CD4-positive, CD25-positive, alpha-beta regulatory T cell (primary cell): ENCODE data around the gene IFITM1. TPM values are rescaled to one million over a fixed set of nuclear protein-coding genes. Genes with fewer than 3 reads are reported as not detected.
"Not testable (repeated sequence)": the region's sequence is repeated elsewhere in the genome, so short reads cannot be mapped to it uniquely, and the experiment has no call there.

ENCODE experiments used
- ATAC-seq, 2 donors: fragments of 150-1000 bp; cut with Tn5 transposase; one replicate each; pipeline ENCODE4 v1.10.0; 2021; ENCODE audit warnings: low read depth in 2 of 2, moderate number of reproducible peaks in 2 of 2, moderate library complexity in 1 of 2
- DNase-seq, 3 donors: peaks; one replicate each; pipeline versions ENCODE4 v3.0.0 to v3.0.0-alpha.2; 2012 to 2022; ENCODE audit warnings: mixed read lengths in 1 of 3
- H3K27ac ChIP-seq: one replicate; pipeline ENCODE4 v1.7.0; 2013; ENCODE audit warnings: mild to moderate bottlenecking, low read length; ENCODE audit not compliant: insufficient read depth, poor library complexity, severe bottlenecking
- H3K27me3 ChIP-seq: one replicate; pipeline ENCODE4 v1.7.0; 2013; ENCODE audit warnings: low read length; ENCODE audit not compliant: control insufficient read depth, insufficient read depth
- H3K36me3 ChIP-seq: one replicate; pipeline ENCODE4 v1.7.0; 2013; ENCODE audit warnings: mild to moderate bottlenecking, low read length, moderate library complexity; ENCODE audit not compliant: control insufficient read depth, insufficient read depth
- H3K4me1 ChIP-seq: 2 replicates; pipeline ENCODE4 v1.7.0; 2013; ENCODE audit warnings: mild to moderate bottlenecking, low read length; ENCODE audit not compliant: insufficient read depth, control insufficient read depth, poor library complexity, severe bottlenecking
- H3K4me3 ChIP-seq: one replicate; pipeline ENCODE4 v1.7.0; 2013; ENCODE audit warnings: low read depth, mild to moderate bottlenecking, low read length, moderate library complexity
- H3K9me3 ChIP-seq, 2 experiments: 1 replicate in 1 of 2; 2 replicates in 1 of 2; pipeline ENCODE4 v1.7.0; 2013; ENCODE audit warnings: low read length in 2 of 2, mild to moderate bottlenecking in 1 of 2, moderate library complexity in 1 of 2; ENCODE audit not compliant: control insufficient read depth in 2 of 2
- H3K27ac Mint-ChIP-seq, 3 donors: one replicate each; pipeline ENCODE4 v1.8.0; 2020 to 2022; ENCODE audit warnings: mild to moderate bottlenecking in 3 of 3, mixed read lengths in 3 of 3, moderate library complexity in 2 of 3
- H3K27me3 Mint-ChIP-seq: one replicate; pipeline ENCODE4 v1.8.0; 2022; ENCODE audit warnings: mild to moderate bottlenecking, mixed read lengths
- H3K36me3 Mint-ChIP-seq: one replicate; pipeline ENCODE4 v1.8.0; 2020; ENCODE audit warnings: mixed read lengths
- H3K4me1 Mint-ChIP-seq, 4 donors: one replicate each; pipeline ENCODE4 v1.8.0; 2020 to 2022; ENCODE audit warnings: mixed read lengths in 4 of 4, mild to moderate bottlenecking in 1 of 4
- H3K4me3 Mint-ChIP-seq, 4 donors: one replicate each; pipeline ENCODE4 v1.8.0; 2020 to 2022; ENCODE audit warnings: mild to moderate bottlenecking in 4 of 4, mixed read lengths in 4 of 4, moderate library complexity in 3 of 4
- H3K9me3 Mint-ChIP-seq, 7 donors: one replicate each; pipeline ENCODE4 v1.8.0; 2020 to 2022; ENCODE audit warnings: mixed read lengths in 7 of 7, mild to moderate bottlenecking in 3 of 7, moderate library complexity in 2 of 7
- polyA plus RNA-seq, 4 donors: library from polyadenylated mRNA; unstranded; fragments of 300-500 nt; fragmentation: Illumina TruSeq; gene quantifications; one replicate each; pipeline ENCODE4 v1.2.3, GENCODE V29; 2021
- total RNA-seq: library from RNA; stranded (reverse); gene quantifications from one replicate; pipeline ENCODE4 v1.2.3, GENCODE V29; 2022

The IFITM1 gene
- total and polyA plus RNA-seq, 5 donors from 2014 or later = 320 to 1,544 (median 1,395) TPM

DNA sequence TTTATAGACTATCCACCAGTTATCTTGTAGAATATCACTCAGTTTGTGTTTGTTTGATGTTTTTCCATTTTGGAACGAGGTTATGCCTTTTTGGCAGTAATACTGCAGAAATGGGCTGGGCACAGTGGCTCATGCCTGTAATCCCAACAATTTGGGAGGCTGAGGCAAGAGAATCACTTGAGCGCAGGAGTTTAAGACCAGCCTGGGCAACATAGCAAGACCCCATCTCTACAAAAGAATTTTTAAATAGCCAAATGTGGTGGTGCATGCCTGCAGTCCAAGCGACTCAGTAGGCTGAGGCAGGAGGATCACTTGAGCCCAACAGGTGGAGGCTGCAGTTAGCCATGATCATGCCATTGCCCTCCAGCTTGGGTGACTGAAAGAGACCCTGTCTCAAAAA lies 32.7 kb downstream of the IFITM1 start:
- H3K9me3 Mint-ChIP-seq = no peaks in the 10 kb centered on the region
- no peaks in the 10 kb centered on the region for H3K36me3 ChIP-seq
- peaks cover 0 to 20% (median 5%) of the 10 kb centered on the region in 4 donors for H3K4me1 Mint-ChIP-seq
- no peak overlapping the region for H3K4me3 Mint-ChIP-seq
- H3K36me3 Mint-ChIP-seq = no peaks in the 10 kb centered on the region
- no peak for DNase-seq
- peaks cover 10% of the 10 kb centered on the region for H3K27me3 Mint-ChIP-seq
- ATAC-seq = no peak
- H3K4me3 ChIP-seq = no peak overlapping the region
- no peaks in the 10 kb centered on the region for H3K27me3 ChIP-seq
- no peaks in the 10 kb centered on the region for H3K4me1 ChIP-seq
- no peak overlapping the region for H3K27ac ChIP-seq
- no peak overlapping the region for H3K27ac Mint-ChIP-seq
- H3K9me3 ChIP-seq = no peaks in the 10 kb centered on the region

GRCh38 chr11:349270-349954 lies 35.6 kb downstream of the IFITM1 start:
- not testable (repeated sequence) for H3K27me3 Mint-ChIP-seq, H3K4me1 ChIP-seq, H3K36me3 ChIP-seq, H3K27me3 ChIP-seq, H3K9me3 Mint-ChIP-seq, H3K27ac Mint-ChIP-seq, DNase-seq, H3K4me3 Mint-ChIP-seq, H3K4me3 ChIP-seq, ATAC-seq, H3K36me3 Mint-ChIP-seq, H3K27ac ChIP-seq, H3K9me3 ChIP-seq
- H3K4me1 Mint-ChIP-seq = peaks cover 0 to 38% (median 14%) of the 10 kb centered on the region in 4 donors

- DNase-seq, H3K4me1 ChIP-seq, H3K36me3 Mint-ChIP-seq, H3K27me3 Mint-ChIP-seq, H3K9me3 Mint-ChIP-seq, H3K36me3 ChIP-seq, ATAC-seq, H3K4me3 ChIP-seq, H3K27me3 ChIP-seq, H3K9me3 ChIP-seq, H3K27ac ChIP-seq: not testable (repeated sequence)
- Mint-ChIP-seq H3K27ac (peak overlapping the region in 1 of 3 donors; percentile 26), H3K4me3 (peak overlapping the region in 1 of 4 donors; percentile 61), H3K4me1 (peaks cover 7 to 46% (median 18%) of the 10 kb centered on the region in 4 donors)
Measured at GRCh38 chr11:350033-350722, 36.3 kb downstream of the IFITM1 start.

DNA sequence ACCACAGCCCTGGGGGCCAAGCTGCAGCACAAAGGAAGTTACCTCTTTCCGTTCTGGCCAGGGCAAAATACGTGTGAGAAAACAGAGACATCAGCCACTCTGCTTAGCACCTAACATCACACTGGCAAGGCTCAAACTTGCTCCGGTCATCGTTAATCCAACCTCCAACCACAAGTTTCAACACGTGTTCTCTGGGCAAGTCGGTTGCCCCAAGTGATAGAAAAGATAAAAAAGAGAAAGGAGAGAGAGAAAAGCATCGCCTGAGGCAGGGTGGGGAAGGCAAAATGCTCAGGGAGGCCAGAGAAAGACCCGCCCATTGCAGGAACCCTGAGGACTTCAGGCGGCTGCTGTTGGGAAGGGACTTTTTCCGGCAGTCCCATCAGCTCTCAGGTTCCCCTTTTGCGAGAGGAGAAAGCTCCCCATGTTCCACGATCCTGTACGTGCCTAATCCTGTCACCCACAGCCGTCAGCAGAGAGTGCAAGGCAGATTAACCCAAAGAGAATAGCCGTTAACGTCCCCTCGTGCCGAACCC lies 36.9 kb downstream of the IFITM1 start:
- Mint-ChIP-seq H3K36me3 (no peaks in the 10 kb centered on the region), H3K4me1 (peaks cover 7 to 50% (median 19%) of the 10 kb centered on the region in 4 donors), H3K9me3 (no peaks in the 10 kb centered on the region), H3K27me3 (peaks cover 6% of the 10 kb centered on the region), H3K4me3 (no peak overlapping the region), H3K27ac (peak overlapping the region in 2 of 3 donors; percentile 26 to 74)
- no peak overlapping the region for H3K4me3 ChIP-seq
- H3K36me3 ChIP-seq = no peaks in the 10 kb centered on the region
- H3K4me1 ChIP-seq = peaks cover 8% of the 10 kb centered on the region
- H3K27ac ChIP-seq = no peak overlapping the region
- ATAC-seq (no peak), DNase-seq (no peak)
- H3K9me3 ChIP-seq = no peaks in the 10 kb centered on the region
- H3K27me3 ChIP-seq = no peaks in the 10 kb centered on the region

- DNase-seq = no peak
- Mint-ChIP-seq H3K36me3 (no peaks in the 10 kb centered on the region), H3K27ac (peak overlapping the region in 2 of 3 donors; percentile 26 to 80), H3K27me3 (peaks cover 6% of the 10 kb centered on the region), H3K4me3 (no peak overlapping the region), H3K9me3 (no peaks in the 10 kb centered on the region), H3K4me1 (peaks cover 7 to 50% (median 19%) of the 10 kb centered on the region in 4 donors)
- Histone ChIP-seq H3K27me3 (no peaks in the 10 kb centered on the region), H3K27ac (no peak overlapping the region), H3K36me3 (no peaks in the 10 kb centered on the region), H3K4me1 (peaks cover 10% of the 10 kb centered on the region), H3K4me3 (no peak overlapping the region), H3K9me3 (no peaks in the 10 kb centered on the region)
- no peak for ATAC-seq
Measured at GRCh38 chr11:351411-351810, 37.6 kb downstream of the IFITM1 start.

DNA sequence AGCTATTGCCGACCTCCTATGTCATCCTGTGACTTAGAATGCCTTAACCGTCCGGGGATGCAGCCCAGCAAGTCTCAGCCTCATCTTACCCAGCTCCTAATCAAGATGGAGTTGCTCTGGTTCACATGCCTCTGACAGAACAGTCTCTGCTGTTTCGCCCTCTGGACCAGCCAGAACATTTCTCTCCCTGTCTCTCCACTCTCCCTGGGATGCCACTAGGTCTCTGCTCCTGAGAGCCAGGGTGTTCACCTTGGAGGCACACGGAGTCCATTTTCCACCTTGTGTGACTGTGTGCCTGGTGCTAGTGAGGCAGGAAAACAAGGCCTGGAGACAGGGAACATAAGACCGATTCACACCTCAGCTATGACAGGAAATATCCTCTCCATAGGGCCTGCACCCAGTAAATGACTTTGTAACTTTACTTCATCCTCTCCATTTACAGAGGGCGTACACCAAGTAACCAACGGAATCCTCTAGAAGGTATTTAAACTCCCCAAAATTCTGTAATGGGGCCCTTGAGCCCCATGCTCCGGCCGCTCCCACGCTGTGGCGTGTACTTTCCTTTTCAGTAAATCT lies 38.7 kb downstream of the IFITM1 start:
- Mint-ChIP-seq H3K27me3 (peaks cover 6% of the 10 kb centered on the region), H3K27ac (peak overlapping the region; percentile 51 to 89 (median 79)), H3K4me3 (peak overlapping the region in 2 of 4 donors; percentile 8 to 11), H3K9me3 (no peaks in the 10 kb centered on the region), H3K4me1 (peaks cover 7 to 50% (median 19%) of the 10 kb centered on the region in 4 donors), H3K36me3 (no peaks in the 10 kb centered on the region)
- Histone ChIP-seq H3K27ac (no peak overlapping the region), H3K4me3 (no peak overlapping the region), H3K9me3 (no peaks in the 10 kb centered on the region), H3K36me3 (no peaks in the 10 kb centered on the region), H3K27me3 (no peaks in the 10 kb centered on the region), H3K4me1 (peaks cover 10% of the 10 kb centered on the region)
- DNase-seq = no peak
- no peak for ATAC-seq

DNA sequence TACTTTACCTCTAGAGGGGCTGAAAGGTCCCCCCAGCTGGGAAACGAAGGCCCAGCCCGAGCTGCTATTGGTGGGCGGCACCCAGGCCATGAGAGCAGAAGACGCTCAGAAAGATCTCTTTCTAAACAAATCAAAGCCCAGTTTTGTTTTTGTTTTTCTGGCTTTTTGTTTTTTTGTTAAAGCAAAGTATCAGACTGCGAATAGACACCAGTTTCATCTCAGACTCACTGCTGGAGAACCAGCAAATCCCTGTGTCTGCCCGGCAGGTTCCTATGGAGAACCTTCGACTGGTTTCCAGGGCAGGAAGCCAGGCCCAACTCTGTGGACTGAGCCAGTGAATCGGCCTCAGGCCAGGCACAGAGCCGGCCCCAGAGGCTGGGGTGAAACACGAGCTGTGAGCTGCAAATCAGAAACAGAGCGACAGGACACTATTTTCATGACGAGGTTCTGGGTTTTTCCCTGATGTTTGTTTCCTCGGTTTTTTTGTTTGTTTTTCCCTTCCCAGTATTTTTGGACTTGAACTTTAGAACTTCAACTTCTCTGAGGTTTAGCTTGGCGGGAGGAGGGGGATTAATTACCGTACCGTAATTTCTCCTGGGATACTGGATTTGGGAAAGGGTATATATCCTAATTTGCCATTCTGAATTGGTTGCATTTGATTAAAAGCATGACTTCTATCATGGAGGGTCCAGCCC lies 39.5 kb downstream of the IFITM1 start:
- H3K27me3 Mint-ChIP-seq = peaks cover 6% of the 10 kb centered on the region
- Histone ChIP-seq H3K4me3 (no peak overlapping the region), H3K27me3 (no peaks in the 10 kb centered on the region), H3K4me1 (peaks cover 10% of the 10 kb centered on the region), H3K9me3 (no peaks in the 10 kb centered on the region), H3K36me3 (no peaks in the 10 kb centered on the region), H3K27ac (no peak overlapping the region)
- H3K4me1 Mint-ChIP-seq = peaks cover 7 to 50% (median 19%) of the 10 kb centered on the region in 4 donors
- H3K4me3 Mint-ChIP-seq = peak overlapping the region in 3 of 4 donors; percentile 17 to 96 (median 21)
- peak overlapping the region; percentile 51 to 89 (median 79) for H3K27ac Mint-ChIP-seq
- no peaks in the 10 kb centered on the region for H3K9me3 Mint-ChIP-seq
- DNase-seq = no peak
- ATAC-seq = no peak
- no peaks in the 10 kb centered on the region for H3K36me3 Mint-ChIP-seq
